Muscle layer of duodenum (tissue), 2 donors: ENCODE results near the gene IL17RA.

Experiments
- H3K27ac ChIP-seq: one replicate; pipeline ENCODE4 v1.7.0; 2013; ENCODE audit warnings: mild to moderate bottlenecking, low read length
- H3K27me3 ChIP-seq: one replicate; pipeline ENCODE4 v1.7.0; 2013; ENCODE audit warnings: low read depth, mild to moderate bottlenecking, control low read depth, low read length
- H3K36me3 ChIP-seq, 2 donors: one replicate each; pipeline ENCODE4 v1.7.0; 2013; ENCODE audit warnings: low read length in 2 of 2, control low read depth in 1 of 2, mild to moderate bottlenecking in 1 of 2; ENCODE audit not compliant: insufficient read depth in 2 of 2, control insufficient read depth in 1 of 2
- H3K4me1 ChIP-seq, 2 donors: one replicate each; pipeline ENCODE4 v1.7.0; 2013; ENCODE audit warnings: low read length in 2 of 2, mild to moderate bottlenecking in 2 of 2, control low read depth in 1 of 2, moderate library complexity in 1 of 2; ENCODE audit not compliant: insufficient read depth in 2 of 2, control insufficient read depth in 1 of 2
- H3K4me3 ChIP-seq, 2 donors: one replicate each; pipeline ENCODE4 v1.7.0; 2013; ENCODE audit warnings: low read length in 2 of 2, low read depth in 1 of 2, mild to moderate bottlenecking in 1 of 2
- H3K9me3 ChIP-seq, 2 donors: one replicate each; pipeline ENCODE4 v1.7.0; 2013; ENCODE audit warnings: low read length in 2 of 2, control low read depth in 1 of 2, mild to moderate bottlenecking in 1 of 2; ENCODE audit not compliant: control insufficient read depth in 1 of 2
- donor health status: healthy.

Gene IL17RA

GRCh38 chr22:17100621-17101020 lies 15.8 kb downstream of the IL17RA start:
- H3K4me3 ChIP-seq = no peak overlapping the region
- no peak overlapping the region for H3K27ac ChIP-seq
- H3K27me3 ChIP-seq = no peaks in the 10 kb centered on the region
- no peaks in the 10 kb centered on the region for H3K9me3 ChIP-seq
- H3K36me3 ChIP-seq = peaks cover 54 to 55% of the 10 kb centered on the region in 2 donors
- H3K4me1 ChIP-seq = no peaks in the 10 kb centered on the region

- H3K27me3 ChIP-seq = no peaks in the 10 kb centered on the region
- H3K4me1 ChIP-seq = no peaks in the 10 kb centered on the region
- H3K27ac ChIP-seq = no peak overlapping the region
- H3K4me3 ChIP-seq = no peak overlapping the region
- peaks cover 59 to 64% of the 10 kb centered on the region in 2 donors for H3K36me3 ChIP-seq
- H3K9me3 ChIP-seq = no peaks in the 10 kb centered on the region
Observed at GRCh38 chr22:17101475-17102296, 16.9 kb downstream of the IL17RA start.

GRCh38 chr22:17102297-17102667 lies 17.5 kb downstream of the IL17RA start:
- no peak overlapping the region for H3K27ac ChIP-seq
- H3K9me3 ChIP-seq = no peaks in the 10 kb centered on the region
- no peaks in the 10 kb centered on the region for H3K27me3 ChIP-seq
- H3K36me3 ChIP-seq = peaks cover 64% of the 10 kb centered on the region in 2 donors
- H3K4me1 ChIP-seq = peaks cover 0 to under 1% of the 10 kb centered on the region in 2 donors
- no peak overlapping the region for H3K4me3 ChIP-seq

GRCh38 chr22:17103351-17103750 lies 18.6 kb downstream of the IL17RA start:
- Histone ChIP-seq H3K27ac (no peak overlapping the region), H3K4me1 (peaks cover 0 to 4% of the 10 kb centered on the region in 2 donors), H3K36me3 (peaks cover 65 to 75% of the 10 kb centered on the region in 2 donors), H3K27me3 (no peaks in the 10 kb centered on the region), H3K9me3 (no peaks in the 10 kb centered on the region), H3K4me3 (no peak overlapping the region)

- Histone ChIP-seq H3K36me3 (peaks cover 54 to 83% of the 10 kb centered on the region in 2 donors), H3K9me3 (no peaks in the 10 kb centered on the region)
Observed at GRCh38 chr22:17104336-17104935, 19.6 kb downstream of the IL17RA start.

GRCh38 chr22:17105143-17106129 lies 20.6 kb downstream of the IL17RA start:
- no peaks in the 10 kb centered on the region for H3K9me3 ChIP-seq
- H3K27ac ChIP-seq = no peak overlapping the region
- peaks cover 0 to 4% of the 10 kb centered on the region in 2 donors for H3K4me1 ChIP-seq
- no peaks in the 10 kb centered on the region for H3K27me3 ChIP-seq
- peaks cover 45 to 80% of the 10 kb centered on the region in 2 donors for H3K36me3 ChIP-seq
- H3K4me3 ChIP-seq = no peak overlapping the region

More at GRCh38 chr22:17104336-17104935, 19.6 kb downstream of the IL17RA start:
- no peaks in the 10 kb centered on the region for H3K27me3 ChIP-seq
- no peak overlapping the region for H3K27ac ChIP-seq
- H3K4me3 ChIP-seq = no peak overlapping the region
- H3K4me1 ChIP-seq = peaks cover 0 to 4% of the 10 kb centered on the region in 2 donors

- Histone ChIP-seq H3K27me3 (no peaks in the 10 kb centered on the region), H3K4me1 (peaks cover 0 to 4% of the 10 kb centered on the region in 2 donors), H3K4me3 (no peak overlapping the region), H3K36me3 (peaks cover 38 to 71% of the 10 kb centered on the region in 2 donors), H3K27ac (no peak overlapping the region), H3K9me3 (no peaks in the 10 kb centered on the region)
Observed at GRCh38 chr22:17106161-17106784, 21.5 kb downstream of the IL17RA start.

GRCh38 chr22:17106785-17107546 lies 22.2 kb downstream of the IL17RA start:
- Histone ChIP-seq H3K27ac (no peak overlapping the region), H3K9me3 (no peaks in the 10 kb centered on the region), H3K4me3 (no peak overlapping the region), H3K36me3 (peaks cover 31 to 65% of the 10 kb centered on the region in 2 donors), H3K27me3 (no peaks in the 10 kb centered on the region), H3K4me1 (peaks cover 0 to 4% of the 10 kb centered on the region in 2 donors)

GRCh38 chr22:17107547-17107810 lies 22.7 kb downstream of the IL17RA start:
- Histone ChIP-seq H3K27ac (no peak overlapping the region), H3K36me3 (peaks cover 26 to 60% of the 10 kb centered on the region in 2 donors), H3K27me3 (no peaks in the 10 kb centered on the region), H3K4me3 (no peak overlapping the region), H3K4me1 (peaks cover 0 to 4% of the 10 kb centered on the region in 2 donors), H3K9me3 (no peaks in the 10 kb centered on the region)

GRCh38 chr22:17108256-17109112 lies 23.7 kb downstream of the IL17RA start:
- peaks cover 19 to 53% of the 10 kb centered on the region in 2 donors for H3K36me3 ChIP-seq
- H3K27me3 ChIP-seq = no peaks in the 10 kb centered on the region
- H3K4me1 ChIP-seq = peaks cover 0 to 4% of the 10 kb centered on the region in 2 donors
- no peak overlapping the region for H3K27ac ChIP-seq
- H3K4me3 ChIP-seq = no peak overlapping the region
- no peaks in the 10 kb centered on the region for H3K9me3 ChIP-seq
